A673 (cell line): ENCODE data around the gene WDFY4. TPM values are rescaled to one million over a fixed set of nuclear protein-coding genes. Genes with fewer than 3 reads are reported as not detected.

Experiments used
- BruUV-seq: library from RNA; stranded (reverse); fragments of 400-500 nt; replicated peaks from 2 replicates; lab custom pipeline; 2021; lab: Mats Ljungman, UMichigan
- CTCF ChIA-PET: fragments of 300-600 bp; sonication (Branson Sonifier 250); formaldehyde crosslinking; loops from one replicate; lab custom pipeline; 2022; ENCODE audit warnings: antibody characterized with exemption; lab: Charles Lee
- POLR2A ChIA-PET: fragments of 300-600 bp; sonication (Branson Sonifier 250); formaldehyde crosslinking; loops from one replicate; lab custom pipeline; 2022; ENCODE audit warnings: antibody characterized with exemption; ENCODE audit not compliant: low non-redundant PET; lab: Charles Lee
- DNase-seq: peaks from one replicate; pipeline ENCODE4 v3.0.0-alpha.2; 2015; ENCODE audit warnings: low spot score
- H3K27ac ChIP-seq: fragments of 200-600 bp; sonication (generic); 2 replicates; pipeline ENCODE4 v1.5.1; 2016; ENCODE audit warnings: mixed run types, low read depth, mild to moderate bottlenecking, mixed read lengths, antibody characterized with exemption, low read length; ENCODE audit not compliant: poor library complexity, severe bottlenecking
- H3K27me3 ChIP-seq: fragments of 200-600 bp; sonication (generic); replicated peaks from 2 replicates; pipeline ENCODE4 v1.6.1; 2017; ENCODE audit warnings: mixed run types, low read depth, mild to moderate bottlenecking, mixed read lengths, antibody characterized with exemption, low read length; ENCODE audit not compliant: insufficient read depth, poor library complexity
- H3K36me3 ChIP-seq: fragments of 200-600 bp; sonication (generic); 2 replicates; pipeline ENCODE4 v1.6.1; 2016; ENCODE audit warnings: mixed run types, mild to moderate bottlenecking, mixed read lengths, antibody characterized with exemption, low read length; ENCODE audit not compliant: insufficient read depth, poor library complexity, severe bottlenecking
- H3K4me1 ChIP-seq: fragments of 200-600 bp; sonication (generic); 2 replicates; pipeline ENCODE4 v1.6.1; 2017; ENCODE audit warnings: mixed run types, mild to moderate bottlenecking, mixed read lengths, antibody characterized with exemption, low read length; ENCODE audit not compliant: insufficient read depth, poor library complexity, severe bottlenecking
- H3K4me3 ChIP-seq: fragments of 200-600 bp; sonication (generic); 2 replicates; pipeline ENCODE4 v1.5.1; 2016; ENCODE audit warnings: low read depth, mixed run types, mild to moderate bottlenecking, mixed read lengths, low read length; ENCODE audit not compliant: poor library complexity, severe bottlenecking
- H3K9me3 ChIP-seq: fragments of 200-600 bp; sonication (generic); 2 replicates; pipeline ENCODE4 v1.6.1; 2016; ENCODE audit warnings: mixed run types, low read depth, mild to moderate bottlenecking, mixed read lengths, antibody characterized with exemption, low read length; ENCODE audit not compliant: poor library complexity, severe bottlenecking
- CTCF ChIP-seq: fragments of 300-800, 200-600 bp; sonication (generic); conservative IDR thresholded peaks from 2 replicates; pipeline ENCODE4 v1.5.1; 2017; ENCODE audit warnings: low read depth, mild to moderate bottlenecking, antibody characterized with exemption, low read length, moderate library complexity, mixed read lengths
- EZH2 ChIP-seq: fragments of 200-600 bp; sonication (generic); IDR thresholded peaks from 2 replicates; pipeline ENCODE4 v1.6.1; 2017; ENCODE audit warnings: borderline replicate concordance, low read depth, mild to moderate bottlenecking, mixed read lengths, antibody characterized with exemption, low read length; ENCODE audit not compliant: poor library complexity, severe bottlenecking
- intact Hi-C: fragments of 100-400 bp; cut with micrococcal nuclease; formaldehyde crosslinking; loops from one replicate; pipeline ENCODE4 v1.10.0; 2022; ENCODE audit not compliant: unreplicated experiment
- total RNA-seq: library from RNA; stranded (reverse); gene quantifications from 2 replicates; pipeline ENCODE4 v1.2.3, GENCODE V29; 2021

Gene WDFY4
- total RNA-seq, 1 experiment from 2014 or later = not detected

DNA sequence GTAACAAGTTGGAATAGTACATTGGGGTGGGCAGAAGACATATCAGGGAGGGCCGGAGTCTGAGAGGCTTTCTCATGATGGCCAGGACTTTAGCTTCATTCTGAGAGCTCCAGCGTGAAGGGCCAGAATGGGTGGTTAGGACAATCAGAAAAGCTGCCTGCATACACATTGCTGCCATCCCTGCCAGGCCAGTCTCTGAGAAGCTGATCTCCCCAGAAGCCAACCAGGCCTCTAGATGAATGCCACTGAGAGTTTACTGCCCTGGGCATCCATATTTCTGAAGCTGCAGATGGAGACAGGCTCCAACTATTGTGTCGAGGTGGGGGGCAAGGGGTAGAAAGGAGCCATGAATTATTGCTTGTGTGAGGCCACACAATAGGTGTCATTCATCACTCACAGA is 47.8 kb upstream of the WDFY4 start:
- TF ChIP-seq CTCF (no peak), EZH2 (no peak)
- BruUV-seq = no TSS peak
- CTCF ChIA-PET = no interaction called here
- H3K9me3 ChIP-seq = peaks cover 6% of the 10 kb centered on the region
- H3K4me1 ChIP-seq = no peaks in the 10 kb centered on the region
- no peak overlapping the region for H3K4me3 ChIP-seq
- H3K27me3 ChIP-seq = no peaks in the 10 kb centered on the region
- no peaks in the 10 kb centered on the region for H3K36me3 ChIP-seq
- H3K27ac ChIP-seq = no peak overlapping the region
- POLR2A ChIA-PET = no interaction called here
- no peak for DNase-seq
- intact Hi-C loops = no loop called here

DNA sequence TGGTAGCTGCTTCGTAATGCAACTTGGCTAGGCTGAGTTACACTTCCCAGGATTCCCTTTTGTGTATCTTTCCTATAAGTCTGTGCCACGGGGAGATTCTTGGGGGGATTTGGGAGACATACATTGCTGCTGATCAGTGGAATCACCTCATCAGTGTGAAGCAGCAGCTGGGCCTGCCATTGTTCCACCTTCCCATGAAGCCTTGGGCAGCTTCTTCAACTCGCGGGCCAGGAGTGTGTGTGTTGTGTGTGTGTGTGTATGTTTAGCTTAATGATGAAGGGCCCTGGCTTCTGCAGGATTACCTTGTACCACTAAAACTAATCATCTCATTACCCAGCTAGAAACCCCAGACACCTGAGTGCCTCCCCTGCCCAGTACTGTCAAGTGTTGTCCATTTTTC is 46.5 kb upstream of the WDFY4 start:
- H3K4me1 ChIP-seq = no peaks in the 10 kb centered on the region
- no TSS peak for BruUV-seq
- intact Hi-C loops = no loop called here
- DNase-seq = no peak
- TF ChIP-seq EZH2 (no peak), CTCF (no peak)
- peaks cover 6% of the 10 kb centered on the region for H3K9me3 ChIP-seq
- no peak overlapping the region for H3K4me3 ChIP-seq
- POLR2A ChIA-PET = no interaction called here
- H3K36me3 ChIP-seq = no peaks in the 10 kb centered on the region
- no peaks in the 10 kb centered on the region for H3K27me3 ChIP-seq
- no peak overlapping the region for H3K27ac ChIP-seq
- CTCF ChIA-PET = interaction anchor here (0.6 kb wide), 1 partner anchor 18 kb away, joined by 4 read pairs; no protein-coding TSS in a partner anchor

- no peak for DNase-seq
Observed at GRCh38 chr10:48638739-48639527, 45.7 kb upstream of the WDFY4 start.

More at GRCh38 chr10:48638739-48639527, 45.7 kb upstream of the WDFY4 start:
- TF ChIP-seq CTCF = no peak
- TF ChIP-seq EZH2 = no peak
- H3K4me1 ChIP-seq = no peaks in the 10 kb centered on the region
- CTCF ChIA-PET = interaction anchor here (0.6 kb wide), 1 partner anchor 17 kb away, joined by 4 read pairs; no protein-coding TSS in a partner anchor
- intact Hi-C loops = no loop called here
- POLR2A ChIA-PET = no interaction called here
- H3K36me3 ChIP-seq = no peaks in the 10 kb centered on the region
- H3K9me3 ChIP-seq = peaks cover 6% of the 10 kb centered on the region
- H3K27me3 ChIP-seq = no peaks in the 10 kb centered on the region
- no TSS peak for BruUV-seq
- no peak overlapping the region for H3K27ac ChIP-seq
- no peak overlapping the region for H3K4me3 ChIP-seq
